A549 (cell line): Measurements from ENCODE around the gene KCNIP2. TPM values are rescaled to one million over a fixed set of nuclear protein-coding genes. Genes with fewer than 3 reads are reported as not detected.
A peak's percentile ranks its signal among the peaks of the same experiment; 100 is the strongest.

Source experiments
- CBX2 ChIP-seq: fragments of 200-600 bp; sonication (generic); IDR thresholded peaks from 2 replicates; pipeline ENCODE4 v1.6.1; 2016; ENCODE audit warnings: low read depth, mild to moderate bottlenecking, borderline replicate concordance
- CEBPB ChIP-seq, 2 experiments: fragments of >200 bp in 1 of 2; sonication (Bioruptor Twin) in 1 of 2; formaldehyde crosslinking in 1 of 2; IDR thresholded peaks; 2 replicates each; pipeline ENCODE4 v1.6.1; 2012 to 2016
- CHD4 ChIP-seq: fragments of 200-600 bp; sonication (generic); IDR thresholded peaks from 2 replicates; pipeline ENCODE4 v1.6.1; 2016; ENCODE audit warnings: antibody characterized with exemption, mild to moderate bottlenecking, borderline replicate concordance
- FOSB ChIP-seq: fragments of 250-450 bp; sonication (Bioruptor Pico); IDR thresholded peaks from 2 replicates; pipeline ENCODE4 v1.5.0; 2020; ENCODE audit warnings: mild to moderate bottlenecking, moderate library complexity
- FOSL2 ChIP-seq, 2 experiments: fragments of 450-650 bp in 1 of 2; fragments of >200 bp in 1 of 2; sonication (Bioruptor Twin) in 1 of 2; formaldehyde crosslinking; IDR thresholded peaks; 2 replicates each; pipeline versions ENCODE4 v1.5.0 to v1.6.1; 2016 to 2020; ENCODE audit warnings: mild to moderate bottlenecking in 1 of 2, moderate library complexity in 1 of 2
- HDAC2 ChIP-seq: fragments of 200-600 bp; sonication (generic); IDR thresholded peaks from 2 replicates; pipeline ENCODE4 v1.6.1; 2016
- HEYL ChIP-seq: fragments of 250-450 bp; sonication (Bioruptor Pico); IDR thresholded peaks from 2 replicates; pipeline ENCODE4 v1.8.0; 2021; ENCODE audit warnings: mild to moderate bottlenecking, moderate library complexity
- KDM1A ChIP-seq: fragments of 200-600 bp; sonication (generic); IDR thresholded peaks from 2 replicates; pipeline ENCODE4 v1.6.1; 2016; ENCODE audit warnings: low read depth, mild to moderate bottlenecking
- MAFK ChIP-seq: fragments of 450-650 bp; IDR thresholded peaks from 2 replicates; pipeline ENCODE4 v1.6.1; 2014; ENCODE audit not compliant: partially characterized antibody
- NFE2L2 ChIP-seq: fragments of 150-350 bp; conservative IDR thresholded peaks from 2 replicates; pipeline ENCODE4 v1.6.1; 2014; ENCODE audit warnings: low read length
- NR3C1 ChIP-seq: fragments of >200 bp; sonication (Bioruptor Twin); formaldehyde crosslinking; IDR thresholded peaks from 3 replicates; pipeline ENCODE4 v1.6.1; 2017
- POLR2A ChIP-seq: IDR thresholded peaks from 2 replicates; pipeline ENCODE4 v1.6.1; 2012; ENCODE audit warnings: mild to moderate bottlenecking, low read length
- POLR2AphosphoS2 ChIP-seq: conservative IDR thresholded peaks from 2 replicates; pipeline ENCODE4 v1.6.1; 2012; ENCODE audit warnings: low read length, improper control_type of control experiment, inconsistent platforms
- RAD21 ChIP-seq, 2 experiments: fragments of >200 bp in 1 of 2; sonication (Bioruptor Twin) in 1 of 2; formaldehyde crosslinking in 1 of 2; IDR thresholded peaks in 1 of 2; conservative IDR thresholded peaks in 1 of 2; 2 replicates in 1 of 2; 3 replicates in 1 of 2; pipeline ENCODE4 v1.6.1; 2012 to 2018; ENCODE audit warnings: inconsistent platforms in 1 of 2
- RFX5 ChIP-seq: fragments of 450-650 bp; IDR thresholded peaks from 2 replicates; pipeline ENCODE4 v1.7.1; 2014; ENCODE audit warnings: antibody characterized with exemption, mild to moderate bottlenecking, moderate library complexity
- RNF2 ChIP-seq: fragments of 200-600 bp; sonication (generic); IDR thresholded peaks from 2 replicates; pipeline ENCODE4 v1.6.1; 2016; ENCODE audit warnings: low read depth, mild to moderate bottlenecking, antibody characterized with exemption, moderate library complexity, borderline replicate concordance
- SMC3 ChIP-seq: fragments of >200 bp; sonication (Bioruptor Twin); formaldehyde crosslinking; IDR thresholded peaks from 3 replicates; pipeline ENCODE4 v1.6.1; 2018; ENCODE audit warnings: inconsistent platforms
- SREBF2 ChIP-seq: fragments of 450-650 bp; IDR thresholded peaks from 2 replicates; pipeline ENCODE4 v1.6.1; 2014; ENCODE audit warnings: mild to moderate bottlenecking, moderate library complexity
- TP53 ChIP-seq: fragments of 250-450 bp; sonication (Bioruptor Pico); IDR thresholded peaks from 2 replicates; pipeline ENCODE4 v1.5.0; 2021; ENCODE audit warnings: mild to moderate bottlenecking, moderate library complexity
- ZFP36 ChIP-seq: fragments of 450-650 bp; IDR thresholded peaks from 2 replicates; pipeline ENCODE4 v1.6.1; 2014; ENCODE audit warnings: borderline replicate concordance; ENCODE audit not compliant: partially characterized antibody
- ZSCAN20 ChIP-seq: fragments of 250-450 bp; sonication (Bioruptor Pico); IDR thresholded peaks from 2 replicates; pipeline ENCODE4 v1.8.0; 2022; ENCODE audit warnings: mild to moderate bottlenecking, moderate library complexity
- polyA plus RNA-seq, 4 experiments: library from polyadenylated mRNA; depleted of rRNA in 3 of 4; stranded (reverse); fragments of >200 nt; fragmentation: RNase III in 1 of 4; extraction: RNeasy Plus Mini Kit Qiagen cat#74134 plus additional on column Dnase treatment in 1 of 4; gene quantifications; 2 replicates in 3 of 4; 3 replicates in 1 of 4; pipeline ENCODE4 v1.2.3, GENCODE V29; 2011 to 2017
- TF ChIP-seq, protein P1 (sequence below): fragments of 450-650 bp; IDR thresholded peaks from 2 replicates; pipeline ENCODE4 v1.6.1; 2014; ENCODE audit warnings: antibody characterized with exemption
- TF ChIP-seq, protein P2 (sequence below): fragments of >200 bp; sonication (Bioruptor Twin); formaldehyde crosslinking; IDR thresholded peaks from 2 replicates; pipeline ENCODE4 v1.6.1; 2016
- TF ChIP-seq, protein P3 (sequence below): fragments of >200 bp; sonication (Bioruptor Twin); formaldehyde crosslinking; IDR thresholded peaks from 3 replicates; pipeline ENCODE4 v1.6.1; 2016
- TF ChIP-seq, protein P4 (sequence below): fragments of 250-450 bp; sonication (Bioruptor Pico); IDR thresholded peaks from 2 replicates; pipeline ENCODE4 v1.5.0; 2021; ENCODE audit warnings: mild to moderate bottlenecking, moderate library complexity, borderline replicate concordance
- TF ChIP-seq, protein P5 (sequence below): fragments of >200 bp; sonication (Bioruptor Twin); formaldehyde crosslinking; IDR thresholded peaks from 3 replicates; pipeline ENCODE4 v1.5.1; 2016
- TF ChIP-seq, protein P6 (sequence below): IDR thresholded peaks from 2 replicates; pipeline ENCODE4 v1.6.1; 2012

Gene KCNIP2
- polyA plus RNA-seq, 2 of the 4 experiments (the other 2 are of a cell fraction) = 0.88 to 1.3 TPM

DNA sequence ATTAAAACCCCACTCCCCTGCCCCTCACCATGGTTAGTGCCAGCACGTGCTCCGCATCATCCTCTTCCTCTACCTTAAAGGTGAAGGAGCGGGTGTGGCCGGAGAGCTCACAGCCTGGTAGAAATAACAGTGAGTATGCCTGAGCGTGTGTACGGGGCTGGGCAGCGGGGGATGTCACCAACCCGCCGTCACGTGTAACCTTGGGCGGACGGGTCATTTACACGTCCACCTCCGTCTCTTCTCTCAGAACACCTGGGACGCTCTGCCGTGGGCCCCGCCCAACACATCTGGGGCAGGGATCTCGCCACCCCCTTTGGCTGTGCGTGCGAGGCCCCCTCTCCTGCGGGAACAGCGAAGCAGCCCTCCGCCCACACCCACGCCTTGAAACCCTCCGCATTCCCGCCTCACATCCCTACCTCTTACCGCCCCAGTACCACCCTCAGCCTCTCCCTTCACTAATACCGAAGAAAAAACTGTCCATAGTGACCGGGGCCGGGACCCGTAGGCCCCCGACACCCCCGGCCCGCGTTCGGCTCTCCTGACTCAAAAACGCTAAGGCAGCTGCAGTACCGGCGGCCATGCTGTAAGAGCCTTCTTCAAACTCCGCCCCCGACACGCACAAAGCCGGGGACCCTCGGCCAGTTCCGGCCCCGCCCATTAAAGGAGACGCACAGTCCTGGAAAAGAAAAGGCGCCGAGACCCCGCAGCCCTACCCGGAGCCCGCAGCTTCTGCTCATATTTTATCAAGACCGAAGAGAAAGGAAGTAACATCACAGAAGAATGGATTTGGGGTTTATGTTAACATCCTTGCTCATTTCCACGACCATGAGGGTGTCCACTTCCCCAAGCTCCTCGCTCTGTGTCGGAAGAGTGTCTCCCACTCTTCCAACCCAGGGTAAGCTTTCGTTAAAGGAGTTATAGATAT lies 60.5 kb downstream of the KCNIP2 start, which contains the start of gene NPM3 (continued):
- TF ChIP-seq, protein P1, sequence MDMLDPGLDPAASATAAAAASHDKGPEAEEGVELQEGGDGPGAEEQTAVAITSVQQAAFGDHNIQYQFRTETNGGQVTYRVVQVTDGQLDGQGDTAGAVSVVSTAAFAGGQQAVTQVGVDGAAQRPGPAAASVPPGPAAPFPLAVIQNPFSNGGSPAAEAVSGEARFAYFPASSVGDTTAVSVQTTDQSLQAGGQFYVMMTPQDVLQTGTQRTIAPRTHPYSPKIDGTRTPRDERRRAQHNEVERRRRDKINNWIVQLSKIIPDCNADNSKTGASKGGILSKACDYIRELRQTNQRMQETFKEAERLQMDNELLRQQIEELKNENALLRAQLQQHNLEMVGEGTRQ = 0 out of 2 replicates have a peak, but pooled peaks have one; percentile 34
- TF ChIP-seq NFE2L2 = no peak
- TF ChIP-seq CEBPB (IDR thresholded peaks at IDR 0.05) = no peak
- TF ChIP-seq CBX2 = no peak
- TF ChIP-seq TP53 (CRISPR knock-in tag) = no peak
- TF ChIP-seq RNF2 = no peak
- no peak for TF ChIP-seq ZFP36
- TF ChIP-seq MAFK = no peak
- TF ChIP-seq, protein P2, sequence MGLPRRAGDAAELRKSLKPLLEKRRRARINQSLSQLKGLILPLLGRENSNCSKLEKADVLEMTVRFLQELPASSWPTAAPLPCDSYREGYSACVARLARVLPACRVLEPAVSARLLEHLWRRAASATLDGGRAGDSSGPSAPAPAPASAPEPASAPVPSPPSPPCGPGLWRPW = no peak
- no peak for TF ChIP-seq SREBF2
- TF ChIP-seq ZSCAN20 (CRISPR knock-in tag) = no peak
- TF ChIP-seq RFX5 = no peak
- TF ChIP-seq RAD21 (conservative IDR thresholded peaks at IDR 0.05 in 1 of 2, IDR thresholded peaks at IDR 0.05 in 1 of 2) = no peak
- TF ChIP-seq SMC3 = no peak
- no peak for TF ChIP-seq NR3C1
- peak; percentile 91 for TF ChIP-seq HDAC2
- TF ChIP-seq POLR2A = peak; percentile 51
- TF ChIP-seq, protein P3, sequence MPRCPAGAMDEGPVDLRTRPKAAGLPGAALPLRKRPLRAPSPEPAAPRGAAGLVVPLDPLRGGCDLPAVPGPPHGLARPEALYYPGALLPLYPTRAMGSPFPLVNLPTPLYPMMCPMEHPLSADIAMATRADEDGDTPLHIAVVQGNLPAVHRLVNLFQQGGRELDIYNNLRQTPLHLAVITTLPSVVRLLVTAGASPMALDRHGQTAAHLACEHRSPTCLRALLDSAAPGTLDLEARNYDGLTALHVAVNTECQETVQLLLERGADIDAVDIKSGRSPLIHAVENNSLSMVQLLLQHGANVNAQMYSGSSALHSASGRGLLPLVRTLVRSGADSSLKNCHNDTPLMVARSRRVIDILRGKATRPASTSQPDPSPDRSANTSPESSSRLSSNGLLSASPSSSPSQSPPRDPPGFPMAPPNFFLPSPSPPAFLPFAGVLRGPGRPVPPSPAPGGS = peak; percentile 84; the same call in 1 of the 3 replicates
- TF ChIP-seq CHD4 = no peak
- TF ChIP-seq, protein P4, sequence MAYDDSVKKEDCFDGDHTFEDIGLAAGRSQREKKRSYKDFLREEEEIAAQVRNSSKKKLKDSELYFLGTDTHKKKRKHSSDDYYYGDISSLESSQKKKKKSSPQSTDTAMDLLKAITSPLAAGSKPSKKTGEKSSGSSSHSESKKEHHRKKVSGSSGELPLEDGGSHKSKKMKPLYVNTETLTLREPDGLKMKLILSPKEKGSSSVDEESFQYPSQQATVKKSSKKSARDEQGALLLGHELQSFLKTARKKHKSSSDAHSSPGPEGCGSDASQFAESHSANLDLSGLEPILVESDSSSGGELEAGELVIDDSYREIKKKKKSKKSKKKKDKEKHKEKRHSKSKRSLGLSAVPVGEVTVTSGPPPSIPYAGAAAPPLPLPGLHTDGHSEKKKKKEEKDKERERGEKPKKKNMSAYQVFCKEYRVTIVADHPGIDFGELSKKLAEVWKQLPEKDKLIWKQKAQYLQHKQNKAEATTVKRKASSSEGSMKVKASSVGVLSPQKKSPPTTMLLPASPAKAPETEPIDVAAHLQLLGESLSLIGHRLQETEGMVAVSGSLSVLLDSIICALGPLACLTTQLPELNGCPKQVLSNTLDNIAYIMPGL (CRISPR knock-in tag) = 0 out of 2 replicates have a peak, but pooled peaks have one; percentile 23
- TF ChIP-seq POLR2AphosphoS2 = no peak
- TF ChIP-seq, protein P5, sequence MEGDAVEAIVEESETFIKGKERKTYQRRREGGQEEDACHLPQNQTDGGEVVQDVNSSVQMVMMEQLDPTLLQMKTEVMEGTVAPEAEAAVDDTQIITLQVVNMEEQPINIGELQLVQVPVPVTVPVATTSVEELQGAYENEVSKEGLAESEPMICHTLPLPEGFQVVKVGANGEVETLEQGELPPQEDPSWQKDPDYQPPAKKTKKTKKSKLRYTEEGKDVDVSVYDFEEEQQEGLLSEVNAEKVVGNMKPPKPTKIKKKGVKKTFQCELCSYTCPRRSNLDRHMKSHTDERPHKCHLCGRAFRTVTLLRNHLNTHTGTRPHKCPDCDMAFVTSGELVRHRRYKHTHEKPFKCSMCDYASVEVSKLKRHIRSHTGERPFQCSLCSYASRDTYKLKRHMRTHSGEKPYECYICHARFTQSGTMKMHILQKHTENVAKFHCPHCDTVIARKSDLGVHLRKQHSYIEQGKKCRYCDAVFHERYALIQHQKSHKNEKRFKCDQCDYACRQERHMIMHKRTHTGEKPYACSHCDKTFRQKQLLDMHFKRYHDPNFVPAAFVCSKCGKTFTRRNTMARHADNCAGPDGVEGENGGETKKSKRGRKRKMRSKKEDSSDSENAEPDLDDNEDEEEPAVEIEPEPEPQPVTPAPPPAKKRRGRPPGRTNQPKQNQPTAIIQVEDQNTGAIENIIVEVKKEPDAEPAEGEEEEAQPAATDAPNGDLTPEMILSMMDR = no peak
- TF ChIP-seq, protein P6, sequence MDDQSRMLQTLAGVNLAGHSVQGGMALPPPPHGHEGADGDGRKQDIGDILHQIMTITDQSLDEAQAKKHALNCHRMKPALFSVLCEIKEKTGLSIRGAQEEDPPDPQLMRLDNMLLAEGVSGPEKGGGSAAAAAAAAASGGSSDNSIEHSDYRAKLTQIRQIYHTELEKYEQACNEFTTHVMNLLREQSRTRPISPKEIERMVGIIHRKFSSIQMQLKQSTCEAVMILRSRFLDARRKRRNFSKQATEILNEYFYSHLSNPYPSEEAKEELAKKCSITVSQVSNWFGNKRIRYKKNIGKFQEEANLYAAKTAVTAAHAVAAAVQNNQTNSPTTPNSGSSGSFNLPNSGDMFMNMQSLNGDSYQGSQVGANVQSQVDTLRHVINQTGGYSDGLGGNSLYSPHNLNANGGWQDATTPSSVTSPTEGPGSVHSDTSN = no peak; the same call in 1 of the 2 replicates
- no peak for TF ChIP-seq HEYL
- no peak for TF ChIP-seq FOSL2 (IDR thresholded peaks at IDR 0.05)
- TF ChIP-seq FOSL2 (CRISPR knock-in tag; IDR thresholded peaks at IDR 0.05) = 0 out of 2 replicates have a peak, but pooled peaks have one; percentile 4
- no peak; the same call in 1 of the 2 replicates for TF ChIP-seq FOSB (CRISPR knock-in tag)
- TF ChIP-seq KDM1A = no peak
